Eye (tissue), 1 donor: Measurements from ENCODE around the gene PDZD11.
"Not testable (repeated sequence)": the region's sequence is repeated elsewhere in the genome, so short reads cannot be mapped to it uniquely, and the experiment has no call there.

ENCODE experiments used
- DNase-seq: peaks from one replicate; pipeline ENCODE4 v3.0.0-alpha.2; 2015

The PDZD11 gene

GRCh38 chrX:70255452-70255851, 34.3 kb downstream of the PDZD11 start:
- no peak for DNase-seq

- DNase-seq: no peak
Observed at GRCh38 chrX:70254909-70255308, 34.8 kb downstream of the PDZD11 start.

GRCh38 chrX:70254063-70254400, 35.7 kb downstream of the PDZD11 start:
- DNase-seq: no peak

GRCh38 chrX:70253377-70254062, 36.2 kb downstream of the PDZD11 start:
- DNase-seq: no peak

- DNase-seq: no peak
Observed at GRCh38 chrX:70252491-70252890, 37.2 kb downstream of the PDZD11 start.

- no peak for DNase-seq
Observed at GRCh38 chrX:70247252-70247651, 42.5 kb downstream of the PDZD11 start.

- DNase-seq: no peak
Observed at GRCh38 chrX:70244881-70245280, 44.8 kb downstream of the PDZD11 start.

GRCh38 chrX:70243601-70244000, 46.1 kb downstream of the PDZD11 start:
- not testable (repeated sequence) for DNase-seq

GRCh38 chrX:70241501-70241900, 48.2 kb downstream of the PDZD11 start:
- DNase-seq: no peak

GRCh38 chrX:70240751-70241150, 49.0 kb downstream of the PDZD11 start:
- no peak for DNase-seq
